ENCODE data around the gene LSG1.

- TF ChIP-seq JUNB (IDR thresholded peaks at IDR 0.05; ENCODE audit: unreplicated experiment): no peak
- TF ChIP-seq, protein P1, sequence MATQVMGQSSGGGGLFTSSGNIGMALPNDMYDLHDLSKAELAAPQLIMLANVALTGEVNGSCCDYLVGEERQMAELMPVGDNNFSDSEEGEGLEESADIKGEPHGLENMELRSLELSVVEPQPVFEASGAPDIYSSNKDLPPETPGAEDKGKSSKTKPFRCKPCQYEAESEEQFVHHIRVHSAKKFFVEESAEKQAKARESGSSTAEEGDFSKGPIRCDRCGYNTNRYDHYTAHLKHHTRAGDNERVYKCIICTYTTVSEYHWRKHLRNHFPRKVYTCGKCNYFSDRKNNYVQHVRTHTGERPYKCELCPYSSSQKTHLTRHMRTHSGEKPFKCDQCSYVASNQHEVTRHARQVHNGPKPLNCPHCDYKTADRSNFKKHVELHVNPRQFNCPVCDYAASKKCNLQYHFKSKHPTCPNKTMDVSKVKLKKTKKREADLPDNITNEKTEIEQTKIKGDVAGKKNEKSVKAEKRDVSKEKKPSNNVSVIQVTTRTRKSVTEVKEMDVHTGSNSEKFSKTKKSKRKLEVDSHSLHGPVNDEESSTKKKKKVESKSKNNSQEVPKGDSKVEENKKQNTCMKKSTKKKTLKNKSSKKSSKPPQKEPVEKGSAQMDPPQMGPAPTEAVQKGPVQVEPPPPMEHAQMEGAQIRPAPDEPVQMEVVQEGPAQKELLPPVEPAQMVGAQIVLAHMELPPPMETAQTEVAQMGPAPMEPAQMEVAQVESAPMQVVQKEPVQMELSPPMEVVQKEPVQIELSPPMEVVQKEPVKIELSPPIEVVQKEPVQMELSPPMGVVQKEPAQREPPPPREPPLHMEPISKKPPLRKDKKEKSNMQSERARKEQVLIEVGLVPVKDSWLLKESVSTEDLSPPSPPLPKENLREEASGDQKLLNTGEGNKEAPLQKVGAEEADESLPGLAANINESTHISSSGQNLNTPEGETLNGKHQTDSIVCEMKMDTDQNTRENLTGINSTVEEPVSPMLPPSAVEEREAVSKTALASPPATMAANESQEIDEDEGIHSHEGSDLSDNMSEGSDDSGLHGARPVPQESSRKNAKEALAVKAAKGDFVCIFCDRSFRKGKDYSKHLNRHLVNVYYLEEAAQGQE (IDR thresholded peaks at IDR 0.05; ENCODE audit: unreplicated experiment): no peak
- TF ChIP-seq EZH2phosphoT487 (IDR thresholded peaks at IDR 0.05; ENCODE audit: unreplicated experiment): no peak
- TF ChIP-seq, protein P2, sequence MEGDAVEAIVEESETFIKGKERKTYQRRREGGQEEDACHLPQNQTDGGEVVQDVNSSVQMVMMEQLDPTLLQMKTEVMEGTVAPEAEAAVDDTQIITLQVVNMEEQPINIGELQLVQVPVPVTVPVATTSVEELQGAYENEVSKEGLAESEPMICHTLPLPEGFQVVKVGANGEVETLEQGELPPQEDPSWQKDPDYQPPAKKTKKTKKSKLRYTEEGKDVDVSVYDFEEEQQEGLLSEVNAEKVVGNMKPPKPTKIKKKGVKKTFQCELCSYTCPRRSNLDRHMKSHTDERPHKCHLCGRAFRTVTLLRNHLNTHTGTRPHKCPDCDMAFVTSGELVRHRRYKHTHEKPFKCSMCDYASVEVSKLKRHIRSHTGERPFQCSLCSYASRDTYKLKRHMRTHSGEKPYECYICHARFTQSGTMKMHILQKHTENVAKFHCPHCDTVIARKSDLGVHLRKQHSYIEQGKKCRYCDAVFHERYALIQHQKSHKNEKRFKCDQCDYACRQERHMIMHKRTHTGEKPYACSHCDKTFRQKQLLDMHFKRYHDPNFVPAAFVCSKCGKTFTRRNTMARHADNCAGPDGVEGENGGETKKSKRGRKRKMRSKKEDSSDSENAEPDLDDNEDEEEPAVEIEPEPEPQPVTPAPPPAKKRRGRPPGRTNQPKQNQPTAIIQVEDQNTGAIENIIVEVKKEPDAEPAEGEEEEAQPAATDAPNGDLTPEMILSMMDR (conservative IDR thresholded peaks at IDR 0.05; ENCODE audit: low read depth in 2 of 2): no peak
- TF ChIP-seq EZH2 (IDR thresholded peaks at IDR 0.05; ENCODE audit: low read depth, unreplicated experiment): no peak
- TF ChIP-seq POLR2AphosphoS5 (IDR thresholded peaks at IDR 0.05; ENCODE audit: low read depth): no peak
- no peak for TF ChIP-seq CREB1 (CRISPR knock-in tag; IDR thresholded peaks at IDR 0.05; ENCODE audit: low read depth)
- TF ChIP-seq NANOG (IDR thresholded peaks at IDR 0.05; ENCODE audit: borderline replicate concordance): no peak
- TF ChIP-seq STAT1 (IDR thresholded peaks at IDR 0.05; ENCODE audit: unreplicated experiment): no peak
- no peak for TF ChIP-seq ZNF331 (CRISPR knock-in tag; IDR thresholded peaks at IDR 0.05; ENCODE audit: low read depth)
Measured at GRCh38 chr3:194661946-194662345, 10.0 kb downstream of the LSG1 start.
